Measurements from ENCODE around the gene HNRNPA3.

DNA sequence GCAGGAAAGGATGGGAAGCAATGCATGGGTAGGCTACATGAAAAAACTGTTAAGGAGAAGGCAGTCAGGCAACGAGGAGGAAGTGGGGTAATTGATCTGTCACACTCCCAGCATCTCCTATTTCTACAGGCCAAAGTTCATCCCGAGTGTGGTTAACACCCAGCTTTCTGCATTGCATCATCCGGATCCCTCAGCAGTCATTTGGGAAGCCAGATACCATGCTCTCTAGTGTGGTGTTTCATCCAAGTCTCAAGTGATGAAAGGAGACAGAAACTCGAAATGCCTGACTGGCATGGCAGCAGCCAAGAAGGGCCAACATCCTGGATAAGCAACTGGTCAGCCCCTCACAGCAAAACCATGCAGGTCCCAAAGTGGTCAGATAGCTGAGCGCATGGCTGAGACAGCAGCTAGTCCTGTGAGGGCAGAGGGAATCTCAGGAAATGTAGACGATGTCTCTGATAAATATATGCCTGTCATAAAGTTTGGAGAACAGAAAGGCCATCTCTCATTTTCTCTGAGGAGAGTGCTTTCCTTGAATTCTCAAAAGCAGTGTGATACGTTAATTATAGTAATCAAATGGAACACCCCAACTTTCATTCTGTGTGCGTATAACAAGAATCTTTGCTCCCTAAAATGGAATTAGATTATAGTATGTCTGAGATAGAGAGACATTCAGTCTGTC is 24.8 kb upstream of the HNRNPA3 start:
- TF ChIP-seq, protein P1, sequence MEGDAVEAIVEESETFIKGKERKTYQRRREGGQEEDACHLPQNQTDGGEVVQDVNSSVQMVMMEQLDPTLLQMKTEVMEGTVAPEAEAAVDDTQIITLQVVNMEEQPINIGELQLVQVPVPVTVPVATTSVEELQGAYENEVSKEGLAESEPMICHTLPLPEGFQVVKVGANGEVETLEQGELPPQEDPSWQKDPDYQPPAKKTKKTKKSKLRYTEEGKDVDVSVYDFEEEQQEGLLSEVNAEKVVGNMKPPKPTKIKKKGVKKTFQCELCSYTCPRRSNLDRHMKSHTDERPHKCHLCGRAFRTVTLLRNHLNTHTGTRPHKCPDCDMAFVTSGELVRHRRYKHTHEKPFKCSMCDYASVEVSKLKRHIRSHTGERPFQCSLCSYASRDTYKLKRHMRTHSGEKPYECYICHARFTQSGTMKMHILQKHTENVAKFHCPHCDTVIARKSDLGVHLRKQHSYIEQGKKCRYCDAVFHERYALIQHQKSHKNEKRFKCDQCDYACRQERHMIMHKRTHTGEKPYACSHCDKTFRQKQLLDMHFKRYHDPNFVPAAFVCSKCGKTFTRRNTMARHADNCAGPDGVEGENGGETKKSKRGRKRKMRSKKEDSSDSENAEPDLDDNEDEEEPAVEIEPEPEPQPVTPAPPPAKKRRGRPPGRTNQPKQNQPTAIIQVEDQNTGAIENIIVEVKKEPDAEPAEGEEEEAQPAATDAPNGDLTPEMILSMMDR (IDR thresholded peaks at IDR 0.05; ENCODE audit: low read depth, low read length): no peak
- TF ChIP-seq, protein P2, sequence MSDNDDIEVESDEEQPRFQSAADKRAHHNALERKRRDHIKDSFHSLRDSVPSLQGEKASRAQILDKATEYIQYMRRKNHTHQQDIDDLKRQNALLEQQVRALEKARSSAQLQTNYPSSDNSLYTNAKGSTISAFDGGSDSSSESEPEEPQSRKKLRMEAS (IDR thresholded peaks at IDR 0.05; ENCODE audit: low read depth, low read length): no peak
- TF ChIP-seq POLR2A (IDR thresholded peaks at IDR 0.05; ENCODE audit: extremely low read depth, insufficient read length) (no peak), MYC (IDR thresholded peaks at IDR 0.05; ENCODE audit: low read depth, low read length) (no peak)

Data from NB4 (cell line).